Activated CD8-positive, alpha-beta T cell treated with anti-CD3 and anti-CD28 coated beads for 36 hours (primary cell): Measurements from ENCODE around the gene GHRH. TPM values are rescaled to one million over a fixed set of nuclear protein-coding genes. Genes with fewer than 3 reads are reported as not detected.

Source experiments
- ATAC-seq: fragments of 200-7000 bp; cut with Tn5 transposase; one replicate; pipeline ENCODE4 v1.10.0; 2021; ENCODE audit warnings: mild to moderate bottlenecking, moderate library complexity
- CTCF ChIA-PET: fragments of 350-600 bp; sonication (Branson Sonifier 250); formaldehyde crosslinking; loops from one replicate; lab custom pipeline; 2021; ENCODE audit warnings: antibody characterized with exemption; lab: Charles Lee
- POLR2A ChIA-PET: fragments of 350-600 bp; sonication (Branson Sonifier 250); formaldehyde crosslinking; loops from one replicate; lab custom pipeline; 2021; ENCODE audit warnings: antibody characterized with exemption; lab: Charles Lee
- DNase-seq: peaks from one replicate; pipeline ENCODE4 v3.0.0-alpha.2; 2020
- H3K27ac Mint-ChIP-seq: one replicate; pipeline ENCODE4 v1.8.0; 2021; ENCODE audit warnings: mild to moderate bottlenecking, mixed read lengths
- H3K27me3 Mint-ChIP-seq: one replicate; pipeline ENCODE4 v1.8.0; 2021; ENCODE audit warnings: mixed read lengths
- H3K36me3 Mint-ChIP-seq: one replicate; pipeline ENCODE4 v1.8.0; 2021; ENCODE audit warnings: low read depth, mixed read lengths
- H3K4me1 Mint-ChIP-seq: one replicate; pipeline ENCODE4 v1.8.0; 2021; ENCODE audit warnings: low read depth, mixed read lengths
- H3K4me3 Mint-ChIP-seq: one replicate; pipeline ENCODE4 v1.8.0; 2021; ENCODE audit warnings: mild to moderate bottlenecking, moderate library complexity, mixed read lengths
- H3K9me3 Mint-ChIP-seq: one replicate; pipeline ENCODE4 v1.8.0; 2021; ENCODE audit warnings: mixed read lengths
- intact Hi-C: fragments of 100-400 bp; cut with micrococcal nuclease; formaldehyde crosslinking; loops from one replicate; pipeline ENCODE4 v1.10.0; 2022
- total RNA-seq, 2 experiments: library from RNA; stranded (reverse); gene quantifications; one replicate each; pipeline ENCODE4 v1.2.3, GENCODE V29; 2021
- TF ChIP-seq, protein P1 (sequence below): fragments of 200-600 bp; IDR thresholded peaks from one replicate; pipeline ENCODE4 v1.8.0; 2022; ENCODE audit warnings: antibody characterized with exemption, mild to moderate bottlenecking

Gene GHRH
- total RNA-seq, 2 experiments from 2014 or later, result not detected

DNA sequence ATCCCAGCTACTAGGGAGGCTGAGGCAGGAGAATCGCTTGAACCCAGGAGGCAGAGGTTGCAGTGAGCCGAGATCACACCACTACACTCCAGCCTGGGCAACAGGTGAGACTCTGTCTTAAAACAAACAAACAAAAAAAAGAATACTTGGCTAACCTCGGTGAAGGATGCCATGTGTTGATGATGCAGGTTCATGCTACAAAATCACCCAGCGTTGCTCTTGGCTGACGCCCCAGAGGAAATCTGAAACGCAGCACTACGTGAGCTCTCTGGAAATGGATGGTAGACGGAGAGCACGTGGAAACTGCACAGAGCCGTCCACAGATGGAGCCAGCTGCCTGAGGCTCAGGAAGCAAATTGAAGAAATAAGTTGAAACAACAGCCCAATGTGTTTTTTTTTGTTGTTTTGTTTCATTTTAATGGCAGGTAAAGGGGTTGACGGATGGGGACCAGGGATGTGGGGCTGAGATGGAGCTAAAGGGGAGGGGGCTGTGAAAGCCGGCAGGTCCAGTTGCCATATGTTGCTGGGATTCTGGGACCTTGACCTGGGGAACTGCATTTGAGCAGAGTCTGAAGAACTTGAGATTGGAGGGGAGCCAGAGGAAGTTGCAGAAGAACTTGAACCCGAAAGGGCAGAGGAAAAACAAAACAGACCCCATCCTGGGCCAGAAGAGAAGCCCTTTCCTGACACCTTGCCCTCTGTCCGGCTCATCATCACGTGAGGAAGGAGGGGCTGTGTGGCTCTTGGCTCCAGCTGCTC, 15.1 kb upstream of the GHRH start:
- CTCF ChIA-PET, result interaction anchor here (1.1 to 2.3 kb wide), 7 partner anchors 8 to 288 kb away, joined by 3 to 12 read pairs (median 4); partner anchors contain the start of gene MANBAL
- peaks cover 5% of the 10 kb centered on the region for H3K4me1 Mint-ChIP-seq
- POLR2A ChIA-PET, result interaction anchor here (0.9 to 1.6 kb wide), 2 partner anchors 9 to 13 kb away, joined by 3 to 8 read pairs; partner anchors contain the start of gene MANBAL
- TF ChIP-seq, protein P1, sequence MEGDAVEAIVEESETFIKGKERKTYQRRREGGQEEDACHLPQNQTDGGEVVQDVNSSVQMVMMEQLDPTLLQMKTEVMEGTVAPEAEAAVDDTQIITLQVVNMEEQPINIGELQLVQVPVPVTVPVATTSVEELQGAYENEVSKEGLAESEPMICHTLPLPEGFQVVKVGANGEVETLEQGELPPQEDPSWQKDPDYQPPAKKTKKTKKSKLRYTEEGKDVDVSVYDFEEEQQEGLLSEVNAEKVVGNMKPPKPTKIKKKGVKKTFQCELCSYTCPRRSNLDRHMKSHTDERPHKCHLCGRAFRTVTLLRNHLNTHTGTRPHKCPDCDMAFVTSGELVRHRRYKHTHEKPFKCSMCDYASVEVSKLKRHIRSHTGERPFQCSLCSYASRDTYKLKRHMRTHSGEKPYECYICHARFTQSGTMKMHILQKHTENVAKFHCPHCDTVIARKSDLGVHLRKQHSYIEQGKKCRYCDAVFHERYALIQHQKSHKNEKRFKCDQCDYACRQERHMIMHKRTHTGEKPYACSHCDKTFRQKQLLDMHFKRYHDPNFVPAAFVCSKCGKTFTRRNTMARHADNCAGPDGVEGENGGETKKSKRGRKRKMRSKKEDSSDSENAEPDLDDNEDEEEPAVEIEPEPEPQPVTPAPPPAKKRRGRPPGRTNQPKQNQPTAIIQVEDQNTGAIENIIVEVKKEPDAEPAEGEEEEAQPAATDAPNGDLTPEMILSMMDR, result no peak
- H3K27me3 Mint-ChIP-seq, result peaks cover 1% of the 10 kb centered on the region
- H3K27ac Mint-ChIP-seq, result no peak overlapping the region
- ATAC-seq (peak; percentile 66), DNase-seq (peak; percentile 26)
- intact Hi-C loops, result no loop called here
- H3K4me3 Mint-ChIP-seq, result no peak overlapping the region
- no peaks in the 10 kb centered on the region for H3K9me3 Mint-ChIP-seq
- H3K36me3 Mint-ChIP-seq, result no peaks in the 10 kb centered on the region

GRCh38 chr20:37274851-37275524, 13.4 kb upstream of the GHRH start:
- ChIA-PET POLR2A (no interaction called here), CTCF (no interaction called here)
- Mint-ChIP-seq H3K4me3 (no peak overlapping the region), H3K9me3 (no peaks in the 10 kb centered on the region), H3K4me1 (peaks cover 5% of the 10 kb centered on the region), H3K36me3 (no peaks in the 10 kb centered on the region), H3K27ac (no peak overlapping the region), H3K27me3 (no peaks in the 10 kb centered on the region)
- TF ChIP-seq, protein P1, result no peak
- ATAC-seq (no peak), DNase-seq (no peak)
- intact Hi-C loops, result loop anchor here (5.0 kb wide), 1 partner anchor 257 kb away; no protein-coding TSS in a partner anchor

DNA sequence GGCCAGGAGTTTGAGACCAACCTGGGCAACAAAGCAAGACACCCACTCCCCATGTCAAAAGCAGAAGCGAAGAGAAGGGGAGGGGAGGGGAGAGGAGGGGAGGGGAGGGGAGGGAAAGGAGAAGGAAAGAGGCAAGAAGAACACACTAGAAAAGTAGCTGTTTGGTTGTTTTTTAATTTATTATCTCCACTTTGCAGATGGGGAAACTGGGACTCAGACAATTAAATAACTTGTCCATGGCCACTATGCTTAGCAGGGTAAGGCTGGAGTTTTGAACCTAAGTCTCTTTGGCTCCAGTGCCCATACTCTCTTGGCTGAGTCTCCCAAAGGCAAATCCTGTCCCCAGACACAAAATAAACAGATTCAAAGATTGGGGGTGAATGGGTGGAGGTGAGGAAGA, 12.4 kb upstream of the GHRH start:
- H3K4me3 Mint-ChIP-seq, result no peak overlapping the region
- H3K36me3 Mint-ChIP-seq, result no peaks in the 10 kb centered on the region
- intact Hi-C loops, result loop anchor here (5.0 kb wide), 1 partner anchor 258 kb away; no protein-coding TSS in a partner anchor
- ATAC-seq (no peak), DNase-seq (no peak)
- no peak overlapping the region for H3K27ac Mint-ChIP-seq
- ChIA-PET CTCF (no interaction called here), POLR2A (no interaction called here)
- H3K9me3 Mint-ChIP-seq, result no peaks in the 10 kb centered on the region
- TF ChIP-seq, protein P1, result no peak
- peaks cover 5% of the 10 kb centered on the region for H3K4me1 Mint-ChIP-seq
- H3K27me3 Mint-ChIP-seq, result no peaks in the 10 kb centered on the region

- H3K9me3 Mint-ChIP-seq, result no peaks in the 10 kb centered on the region
- no peaks in the 10 kb centered on the region for H3K27me3 Mint-ChIP-seq
- TF ChIP-seq, protein P1, result no peak
- ChIA-PET CTCF (interaction anchor here (0.8 to 5.3 kb wide), 6 partner anchors 8 to 263 kb away, joined by 4 to 43 read pairs (median 8); no protein-coding TSS in a partner anchor), POLR2A (no interaction called here)
- ATAC-seq, result no peak
- no peak overlapping the region for H3K27ac Mint-ChIP-seq
- no peak for DNase-seq
- H3K4me1 Mint-ChIP-seq, result no peaks in the 10 kb centered on the region
- no peak overlapping the region for H3K4me3 Mint-ChIP-seq
- intact Hi-C loops, result loop anchor here (5.0 kb wide), 1 partner anchor 261 kb away; no protein-coding TSS in a partner anchor
- no peaks in the 10 kb centered on the region for H3K36me3 Mint-ChIP-seq
Measured at GRCh38 chr20:37271421-37271768, 9.8 kb upstream of the GHRH start.
